ENCODE measurements around the gene CACYBP.

Gene CACYBP

GRCh38 chr1:174999936-175000696 lies at the start of gene CACYBP:
CACYBP (plus strand) TSS chr1:174999947; CDS start chr1:175000181, 234 bp downstream.
- peak within 1 kb of the TSS; percentile 74 to 99 (median 98) for H3K27ac ChIP-seq

GRCh38 chr1:174953285-174954072 lies 46.3 kb upstream of the CACYBP start:
- H3K4me3 ChIP-seq = no peak overlapping the region
- no peak overlapping the region for H3K27ac ChIP-seq

More at GRCh38 chr1:174999936-175000696, at the start of gene CACYBP:
- peak within 1 kb of the TSS; percentile 80 to 94 (median 91) for H3K4me3 ChIP-seq

GRCh38 chr1:174954073-174954460 lies 45.7 kb upstream of the CACYBP start:
- Histone ChIP-seq H3K27ac (no peak overlapping the region), H3K4me3 (no peak overlapping the region)

- Histone ChIP-seq H3K4me3 (no peak overlapping the region), H3K27ac (peak overlapping the region in 1 of 21 experiments; percentile 66)
These were observed 44.8 kb upstream of the CACYBP start for GRCh38 chr1:174954671-174955669.

GRCh38 chr1:174956086-174956485 lies 43.7 kb upstream of the CACYBP start:
- Histone ChIP-seq H3K4me3 (no peak overlapping the region), H3K27ac (no peak overlapping the region)

- H3K27ac ChIP-seq = no peak overlapping the region
- H3K4me3 ChIP-seq = no peak overlapping the region
These were observed 42.8 kb upstream of the CACYBP start for GRCh38 chr1:174956976-174957375.

- Histone ChIP-seq H3K27ac (no peak overlapping the region), H3K4me3 (no peak overlapping the region)
These were observed 41.9 kb upstream of the CACYBP start for GRCh38 chr1:174957829-174958228.

- Histone ChIP-seq H3K27ac (no peak overlapping the region), H3K4me3 (no peak overlapping the region)
These were observed 41.4 kb upstream of the CACYBP start for GRCh38 chr1:174958396-174958795.

- H3K4me3 ChIP-seq = no peak overlapping the region
These were observed 39.4 kb upstream of the CACYBP start for GRCh38 chr1:174960362-174960761.

GRCh38 chr1:174963529-174964125 lies 36.1 kb upstream of the CACYBP start:
- H3K27ac ChIP-seq = peak overlapping the region in 17 of 21 experiments; percentile 48 to 96 (median 84)
- no peak overlapping the region for H3K4me3 ChIP-seq

More at GRCh38 chr1:174960362-174960761, 39.4 kb upstream of the CACYBP start:
- no peak overlapping the region for H3K27ac ChIP-seq

- peak overlapping the region in 20 of 21 experiments; percentile 67 to 96 (median 82) for H3K27ac ChIP-seq
These were observed 35.3 kb upstream of the CACYBP start for GRCh38 chr1:174964261-174964971.

GRCh38 chr1:174964972-174965361 lies 34.8 kb upstream of the CACYBP start:
- Histone ChIP-seq H3K27ac (peak overlapping the region in 20 of 21 experiments; percentile 67 to 96 (median 82)), H3K4me3 (peak overlapping the region in 6 of 7 experiments; percentile 13 to 30 (median 18))

More at GRCh38 chr1:174964261-174964971, 35.3 kb upstream of the CACYBP start:
- H3K4me3 ChIP-seq = peak overlapping the region in 5 of 7 experiments; percentile 14 to 30 (median 18)

- H3K4me3 ChIP-seq = peak overlapping the region in 6 of 7 experiments; percentile 13 to 30 (median 18)
- peak overlapping the region in 20 of 21 experiments; percentile 67 to 96 (median 82) for H3K27ac ChIP-seq
These were observed 34.3 kb upstream of the CACYBP start for GRCh38 chr1:174965362-174966007.

GRCh38 chr1:174966008-174966572 lies 33.7 kb upstream of the CACYBP start:
- H3K4me3 ChIP-seq = peak overlapping the region in 3 of 7 experiments; percentile 14 to 30 (median 17)
- peak overlapping the region in 20 of 21 experiments; percentile 33 to 96 (median 82) for H3K27ac ChIP-seq

- Histone ChIP-seq H3K4me3 (no peak overlapping the region), H3K27ac (peak overlapping the region in 17 of 21 experiments; percentile 23 to 96 (median 79))
These were observed 31.7 kb upstream of the CACYBP start for GRCh38 chr1:174967845-174968705.

- Histone ChIP-seq H3K4me3 (no peak overlapping the region), H3K27ac (peak overlapping the region in 12 of 21 experiments; percentile 13 to 96 (median 83))
These were observed 30.9 kb upstream of the CACYBP start for GRCh38 chr1:174968750-174969244.

All from skin epidermis (tissue), 12 donors.